Fibroblast of skin of abdomen (primary cell): ENCODE measurements around the gene TGFB3.
"Not testable (repeated sequence)": the region's sequence is repeated elsewhere in the genome, so short reads cannot be mapped to it uniquely, and the experiment has no call there.

Source experiments
- DNase-seq: peaks from one replicate; pipeline ENCODE4 v3.0.0-alpha.2; 2013

Gene TGFB3

GRCh38 chr14:75952489-75952888 lies 29.3 kb downstream of the TGFB3 start:
- no peak for DNase-seq

- DNase-seq: no peak
These were observed 35.0 kb downstream of the TGFB3 start for GRCh38 chr14:75946785-75947184.

- no peak for DNase-seq
These were observed 37.1 kb downstream of the TGFB3 start for GRCh38 chr14:75944607-75945241.

DNA sequence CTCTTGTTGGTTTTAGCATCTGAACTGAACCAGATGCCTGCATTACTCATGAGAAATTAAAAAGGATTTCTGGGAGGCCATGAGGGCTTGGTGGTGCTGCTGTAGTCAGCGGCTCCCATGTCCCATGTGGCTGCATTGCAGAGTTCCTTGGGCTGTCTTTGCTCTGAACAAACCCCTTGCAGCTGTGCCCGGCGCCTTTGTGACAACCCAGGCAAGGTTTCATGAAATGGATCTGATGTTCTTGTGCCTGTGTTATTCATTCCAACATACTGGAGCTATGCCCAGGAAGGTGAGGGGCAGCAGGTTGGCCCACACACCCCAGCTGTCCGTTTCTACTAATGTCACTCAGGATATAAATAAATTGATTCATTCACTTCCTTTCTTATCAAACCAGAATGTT lies 40.8 kb downstream of the TGFB3 start:
- peak; percentile 45 for DNase-seq

DNA sequence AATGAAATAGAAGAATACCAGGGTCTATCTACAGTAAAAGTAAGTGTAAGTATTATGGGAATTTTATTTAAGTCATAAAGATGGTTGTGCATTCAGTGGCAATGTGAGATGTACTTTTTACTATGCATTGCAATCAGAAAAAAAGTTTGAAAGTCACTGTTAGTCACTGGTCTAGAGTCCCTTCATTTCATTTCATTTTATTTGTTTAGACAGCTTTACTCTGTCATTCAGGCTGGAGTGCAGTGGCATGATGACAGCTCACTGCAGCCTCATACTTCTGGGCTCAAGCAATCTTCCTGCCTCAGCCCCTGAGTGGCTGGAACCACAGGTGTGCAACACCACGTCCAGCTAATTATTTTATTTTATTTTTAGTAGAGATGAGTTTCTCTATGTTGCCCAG lies 42.6 kb downstream of the TGFB3 start:
- no peak for DNase-seq

DNA sequence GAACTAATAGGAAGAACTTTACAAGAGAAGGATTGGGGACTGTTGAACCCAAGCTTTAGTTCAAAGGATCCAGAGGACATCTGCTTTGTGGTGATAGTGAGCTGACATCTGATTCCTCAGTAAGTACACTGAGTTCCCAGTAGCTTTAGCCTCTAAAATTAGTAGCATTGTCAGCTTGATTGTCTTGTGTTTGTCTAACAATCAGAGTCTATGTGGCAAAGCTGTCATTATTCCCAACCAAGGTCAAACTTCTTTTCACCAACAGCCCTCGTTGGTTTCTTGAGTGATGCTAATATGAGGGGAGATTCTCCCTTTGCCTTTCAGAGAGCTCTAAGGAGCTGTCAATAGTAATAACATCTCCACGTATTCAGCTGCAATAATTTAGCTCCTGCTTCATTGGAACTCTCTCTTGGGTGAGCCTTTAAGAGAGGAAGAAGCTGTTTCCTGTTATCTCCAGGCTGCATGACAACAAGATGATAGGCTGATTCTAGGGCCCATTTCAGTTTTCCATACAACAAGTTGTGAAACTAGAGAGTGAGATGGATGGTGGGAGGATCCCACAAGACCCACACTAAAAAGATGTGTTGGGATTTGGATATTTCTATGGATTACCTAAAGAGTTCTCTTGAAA lies 46.7 kb downstream of the TGFB3 start:
- DNase-seq: no peak

- DNase-seq: no peak
These were observed 48.0 kb downstream of the TGFB3 start for GRCh38 chr14:75933712-75934296.

DNA sequence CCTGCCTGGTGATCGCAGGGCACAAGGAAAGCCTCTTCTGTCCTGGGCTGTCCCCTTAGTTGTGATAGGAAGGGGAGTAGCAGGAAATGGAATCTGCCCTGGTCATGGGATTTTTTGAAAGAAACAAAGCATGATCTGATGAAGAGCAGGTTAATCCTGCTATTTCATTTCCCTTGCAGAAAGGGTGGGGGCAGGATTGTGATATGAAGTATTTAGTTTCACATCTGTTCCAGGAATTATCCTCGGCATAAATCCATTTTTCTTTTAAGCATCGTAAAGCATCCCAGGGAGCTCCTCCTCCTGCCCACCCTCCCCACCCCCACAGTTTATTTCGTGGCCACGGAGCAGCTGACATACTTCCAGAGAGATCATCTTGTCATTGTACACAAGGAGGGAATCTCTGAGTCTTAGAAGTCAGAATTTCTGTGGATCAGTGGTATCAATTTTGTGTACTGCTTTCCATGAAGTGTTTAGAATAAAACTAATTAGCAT lies 53.1 kb downstream of the TGFB3 start:
- DNase-seq: peak; percentile 20

DNA sequence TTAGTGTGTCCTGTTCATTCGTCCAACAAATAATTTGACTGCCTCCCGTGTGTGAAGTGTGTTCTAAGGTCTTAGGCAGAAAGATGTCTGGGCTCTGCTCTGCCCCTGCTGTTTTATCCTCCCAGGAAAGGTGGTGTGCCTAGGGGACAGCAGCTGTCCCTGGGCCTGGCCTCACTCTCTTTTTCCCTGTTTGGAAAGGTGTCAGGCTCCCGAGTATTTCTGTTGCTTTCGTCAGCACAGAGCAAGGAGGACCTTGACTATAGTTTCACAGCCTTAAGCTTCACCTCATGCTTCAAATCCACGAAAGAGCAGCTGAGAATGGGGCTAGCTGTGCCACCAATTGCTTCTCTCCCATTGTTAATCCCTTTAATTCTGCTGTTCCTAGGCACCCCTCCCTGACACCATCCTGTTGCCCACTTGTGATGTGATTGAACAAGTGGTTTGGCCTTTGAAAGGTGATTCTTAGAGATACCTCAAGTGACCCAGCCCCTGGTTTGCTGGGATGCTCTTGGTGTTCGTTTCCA lies 54.2 kb downstream of the TGFB3 start:
- no peak for DNase-seq

GRCh38 chr14:75926431-75927115 lies 55.2 kb downstream of the TGFB3 start:
- no peak for DNase-seq

DNA sequence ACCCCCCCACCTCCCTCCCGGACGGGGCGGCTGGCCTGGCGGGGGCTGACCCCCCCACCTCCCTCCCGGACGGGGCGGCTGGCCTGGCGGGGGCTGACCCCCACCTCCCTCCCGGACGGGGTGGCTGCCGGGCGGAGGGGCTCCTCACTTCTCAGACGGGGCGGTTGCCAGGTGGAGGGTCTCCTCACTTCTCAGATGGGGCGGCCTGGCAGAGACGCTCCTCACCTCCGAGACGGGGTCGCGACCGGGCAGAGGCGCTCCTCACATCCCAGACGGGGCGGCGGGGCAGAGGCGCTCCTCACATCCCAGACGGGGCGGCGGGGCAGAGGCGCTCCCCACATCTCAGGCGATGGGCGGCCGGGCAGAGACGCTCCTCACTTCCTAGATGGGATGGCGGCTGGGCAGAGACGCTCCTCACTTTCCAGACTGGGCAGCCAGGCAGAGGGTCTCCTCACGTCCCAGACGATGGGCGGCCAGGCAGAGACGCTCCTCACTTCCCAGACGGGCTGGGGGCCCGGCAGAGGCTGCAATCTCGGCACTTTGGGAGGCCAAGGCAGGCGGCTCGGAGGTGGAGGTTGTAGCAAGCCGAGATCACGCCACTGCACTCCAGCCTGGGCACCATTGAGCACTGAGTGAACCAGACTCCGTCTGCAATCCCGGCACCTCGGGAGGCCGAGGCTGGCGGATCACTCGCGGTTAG lies 56.5 kb downstream of the TGFB3 start:
- not testable (repeated sequence) for DNase-seq

GRCh38 chr14:75920421-75920820 lies 61.4 kb downstream of the TGFB3 start:
- DNase-seq: not testable (repeated sequence)

DNA sequence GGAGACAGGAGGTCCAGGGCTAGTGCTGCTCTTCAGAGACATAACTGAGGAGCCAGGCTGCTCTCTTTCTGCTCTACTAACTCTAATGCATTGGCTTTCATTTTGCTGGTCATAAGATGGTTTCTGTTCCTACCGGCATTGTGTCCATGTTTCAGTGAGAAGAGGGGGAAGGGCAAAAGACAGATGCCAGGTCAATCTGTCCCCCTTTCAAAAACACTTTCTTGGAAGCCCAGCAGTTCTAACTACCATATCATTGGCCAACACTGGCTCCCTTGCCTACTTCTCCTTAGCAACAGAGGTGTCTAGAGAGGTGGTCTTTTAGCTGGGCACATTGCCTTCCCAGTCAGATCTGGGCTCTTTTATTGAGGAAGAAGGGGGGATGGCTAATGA lies 63.9 kb downstream of the TGFB3 start:
- DNase-seq: no peak

GRCh38 chr14:75917322-75917945 lies 64.4 kb downstream of the TGFB3 start:
- DNase-seq: no peak

DNA sequence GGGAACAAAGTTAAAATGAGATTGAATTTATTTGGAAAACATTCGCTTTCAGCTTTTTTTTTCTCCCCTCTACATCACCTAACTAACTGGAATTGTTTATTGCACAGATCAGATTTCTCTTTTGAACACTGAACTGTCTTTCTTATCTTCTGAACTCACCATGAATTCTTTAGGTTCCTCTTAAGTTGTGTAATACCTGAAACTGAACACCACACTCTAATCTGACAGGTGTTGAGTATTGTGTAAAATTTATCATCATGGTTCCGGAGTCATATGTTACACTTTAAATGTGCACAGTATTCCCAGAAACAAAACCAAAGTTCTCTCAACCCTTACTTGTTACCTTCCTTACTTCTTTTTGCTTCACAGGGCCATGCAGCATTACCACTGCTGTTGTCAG lies 66.8 kb downstream of the TGFB3 start:
- no peak for DNase-seq

DNA sequence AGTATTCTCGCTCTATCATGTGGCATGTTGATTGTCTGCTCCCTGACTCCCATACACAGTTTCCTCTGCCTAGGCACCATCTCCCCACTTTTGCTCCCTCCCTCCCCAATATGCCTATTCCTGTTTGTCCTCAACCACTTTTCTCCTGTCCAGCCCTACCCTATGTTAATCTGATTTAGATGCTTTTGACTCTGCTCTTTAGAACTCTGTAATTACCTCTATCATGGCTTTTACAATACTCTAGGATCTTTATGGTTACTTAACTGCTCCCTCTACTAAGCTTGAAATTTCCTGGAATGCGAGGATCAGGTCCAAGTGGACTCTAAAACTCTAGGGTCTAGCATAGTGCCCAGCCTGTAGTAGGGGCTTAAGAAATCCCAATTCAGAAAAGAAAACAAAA lies 68.6 kb downstream of the TGFB3 start:
- DNase-seq: no peak

- peak; percentile 18 for DNase-seq
These were observed 69.9 kb downstream of the TGFB3 start for GRCh38 chr14:75911883-75912282.

DNA sequence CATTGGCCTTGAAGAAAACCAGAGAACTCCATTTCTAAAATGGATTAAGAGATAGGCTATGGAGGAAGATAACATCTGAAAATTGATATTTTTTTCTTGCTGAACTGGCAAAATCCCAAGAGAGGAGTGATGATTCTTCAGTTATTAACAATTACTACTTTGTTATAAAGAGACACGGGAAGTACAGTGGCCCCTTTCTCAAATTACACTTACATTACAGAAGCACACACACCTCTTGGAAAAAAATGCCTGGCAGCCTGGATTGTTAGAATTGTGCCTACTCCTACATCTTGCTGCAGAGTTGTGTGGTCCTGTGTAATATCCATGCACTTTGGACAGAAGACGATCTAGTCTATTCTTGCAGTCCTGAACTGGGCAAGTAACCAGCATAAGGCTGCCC lies 71.7 kb downstream of the TGFB3 start:
- no peak for DNase-seq

DNA sequence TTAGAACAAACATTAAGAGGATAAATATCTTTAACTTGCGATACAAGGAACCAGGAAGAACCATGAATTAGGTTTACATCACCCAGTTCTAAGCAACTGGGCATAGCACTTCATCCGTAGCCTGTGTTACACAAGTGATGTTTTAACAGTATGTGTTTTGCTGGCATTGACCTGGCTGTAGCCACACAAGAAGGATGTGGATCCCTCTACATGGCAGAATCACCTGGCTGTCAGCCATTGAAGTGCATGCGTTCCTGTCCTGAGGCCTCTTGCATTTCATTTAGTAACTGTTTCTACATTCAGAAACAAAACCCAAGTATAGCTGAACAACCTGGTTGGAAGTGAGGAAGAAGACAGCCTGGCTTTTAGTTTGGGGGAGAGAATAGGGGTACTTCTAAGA lies 72.2 kb downstream of the TGFB3 start:
- no peak for DNase-seq
